Cardiac septum (tissue), 1 donor: Measurements from ENCODE around the gene GLCCI1. TPM values are rescaled to one million over a fixed set of nuclear protein-coding genes. Genes with fewer than 3 reads are reported as not detected.
A peak's percentile ranks its signal among the peaks of the same experiment; 100 is the strongest.

ENCODE experiments used
- DNase-seq: peaks from one replicate; pipeline ENCODE4 v3.0.0-alpha.2; 2020; ENCODE audit warnings: low spot score
- intact Hi-C: fragments of 100-400 bp; cut with DNase I; formaldehyde crosslinking; loops from one replicate; pipeline ENCODE4 v1.14.0; 2022
- long read RNA-seq: library from polyadenylated mRNA; unstranded; transcript quantifications from one replicate; pipeline ENCODE4 v2.0.0, GENCODE V29; 2021
- total RNA-seq: library from RNA; stranded (reverse); fragmentation: NEBNext Ultra II Directional; extraction: Animal tissue kit (Norgen Biotek cat#: 25700); gene quantifications from one replicate; pipeline ENCODE4 v1.2.1, GENCODE V29; 2021
- donor health status: DM: no; HTN: no; CAD: no.

Gene GLCCI1
- 5.1 TPM for total RNA-seq
- long read RNA-seq, partial matches to known transcripts, result 0 of 6 reads
- long read RNA-seq, other reads (novel, unspliced or antisense), result 5 of 6 reads

GRCh38 chr7:7968544-7969305 lies at the start of gene GLCCI1:
GLCCI1 (plus strand) TSS chr7:7968796; CDS start chr7:7969351, 555 bp downstream.
- intact Hi-C loops, result loop anchor here (2.0 to 10.0 kb wide), 3 partner anchors 204 to 330 kb away; no protein-coding TSS in a partner anchor
- peak; percentile 99 for DNase-seq

- intact Hi-C loops, result no loop called here
- no peak for DNase-seq
These were observed 49.1 kb upstream of the GLCCI1 start for GRCh38 chr7:7919449-7919945.

GRCh38 chr7:7920056-7920455 lies 48.5 kb upstream of the GLCCI1 start:
- intact Hi-C loops, result no loop called here
- no peak for DNase-seq

GRCh38 chr7:7920481-7920880 lies 48.1 kb upstream of the GLCCI1 start:
- no peak for DNase-seq
- intact Hi-C loops, result no loop called here

GRCh38 chr7:7921830-7922229 lies 46.8 kb upstream of the GLCCI1 start:
- intact Hi-C loops, result no loop called here
- no peak for DNase-seq

- no peak for DNase-seq
- intact Hi-C loops, result no loop called here
These were observed 45.8 kb upstream of the GLCCI1 start for GRCh38 chr7:7922684-7923385.

GRCh38 chr7:7923818-7924217 lies 44.8 kb upstream of the GLCCI1 start:
- DNase-seq, result no peak

GRCh38 chr7:7924303-7924702 lies 44.3 kb upstream of the GLCCI1 start:
- no peak for DNase-seq
- intact Hi-C loops, result no loop called here

More at GRCh38 chr7:7923818-7924217, 44.8 kb upstream of the GLCCI1 start:
- intact Hi-C loops, result no loop called here

- intact Hi-C loops, result no loop called here
- DNase-seq, result no peak
These were observed 37.0 kb upstream of the GLCCI1 start for GRCh38 chr7:7931626-7932025.

- intact Hi-C loops, result no loop called here
- no peak for DNase-seq
These were observed 36.0 kb upstream of the GLCCI1 start for GRCh38 chr7:7932553-7932952.

GRCh38 chr7:7933915-7934526 lies 34.6 kb upstream of the GLCCI1 start:
- intact Hi-C loops, result no loop called here
- no peak for DNase-seq

GRCh38 chr7:7934945-7935344 lies 33.7 kb upstream of the GLCCI1 start:
- intact Hi-C loops, result no loop called here
- DNase-seq, result no peak

GRCh38 chr7:7938471-7938870 lies 30.1 kb upstream of the GLCCI1 start:
- DNase-seq, result no peak
- intact Hi-C loops, result no loop called here

GRCh38 chr7:7943951-7944350 lies 24.6 kb upstream of the GLCCI1 start:
- intact Hi-C loops, result no loop called here
- DNase-seq, result no peak

GRCh38 chr7:7944619-7945282 lies 23.8 kb upstream of the GLCCI1 start:
- intact Hi-C loops, result no loop called here
- no peak for DNase-seq

- no peak for DNase-seq
- intact Hi-C loops, result no loop called here
These were observed 22.1 kb upstream of the GLCCI1 start for GRCh38 chr7:7946486-7946885.

- DNase-seq, result no peak
- intact Hi-C loops, result no loop called here
These were observed 20.4 kb upstream of the GLCCI1 start for GRCh38 chr7:7948232-7948631.

GRCh38 chr7:7953806-7954205 lies 14.8 kb upstream of the GLCCI1 start:
- DNase-seq, result no peak
- intact Hi-C loops, result no loop called here

- DNase-seq, result no peak
- intact Hi-C loops, result no loop called here
These were observed 12.0 kb upstream of the GLCCI1 start for GRCh38 chr7:7956531-7957128.
